Measurements from ENCODE around the gene MGAT5.

Gene MGAT5

DNA sequence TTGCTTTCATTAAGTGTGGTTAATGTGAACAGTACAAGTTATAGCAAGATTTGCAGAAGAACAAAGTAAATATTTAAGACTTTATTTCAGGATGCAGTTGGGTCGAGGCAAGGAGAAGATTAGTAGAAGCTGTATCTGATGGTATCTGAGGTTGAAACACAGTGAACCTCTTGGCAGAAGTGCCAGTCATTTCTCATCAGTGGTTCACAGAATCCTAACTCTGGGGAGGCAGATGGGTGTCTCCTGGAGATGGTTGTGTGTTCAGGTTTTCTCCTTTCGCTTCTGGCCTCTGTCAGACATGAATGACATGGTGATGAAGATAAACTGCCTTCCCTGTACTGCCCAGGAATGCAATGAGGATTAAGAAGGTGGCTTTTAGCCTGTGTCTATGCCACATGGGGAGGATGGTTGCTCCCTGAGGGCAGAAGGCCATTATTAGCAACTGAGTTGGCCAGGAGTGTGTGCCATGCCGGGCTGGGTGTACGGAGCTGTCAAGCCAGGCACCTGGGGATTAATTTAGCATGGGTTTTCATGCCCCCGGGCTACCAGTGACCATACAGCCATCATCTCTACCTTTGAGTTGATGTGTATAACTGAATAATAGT is 28.0 kb downstream of the MGAT5 start:
- Histone ChIP-seq H3K27ac (ENCODE audit: poor library complexity, severe bottlenecking) (no peak overlapping the region), H3K9me3 (ENCODE audit: severe bottlenecking) (no peaks in the 10 kb centered on the region), H3K36me3 (ENCODE audit: low read depth) (no peaks in the 10 kb centered on the region), H3K4me3 (ENCODE audit: severe bottlenecking) (no peak overlapping the region), H3K4me1 (ENCODE audit: insufficient read depth, poor library complexity, severe bottlenecking) (no peaks in the 10 kb centered on the region), H3K27me3 (ENCODE audit: insufficient read depth, poor library complexity, severe bottlenecking) (no peaks in the 10 kb centered on the region)
- DNase-seq (ENCODE audit: low spot score) (no peak), ATAC-seq (ENCODE audit: low read depth) (no peak)
- TF ChIP-seq CTCF (IDR thresholded peaks at IDR 0.05; ENCODE audit: poor library complexity, severe bottlenecking), result no peak

DNA sequence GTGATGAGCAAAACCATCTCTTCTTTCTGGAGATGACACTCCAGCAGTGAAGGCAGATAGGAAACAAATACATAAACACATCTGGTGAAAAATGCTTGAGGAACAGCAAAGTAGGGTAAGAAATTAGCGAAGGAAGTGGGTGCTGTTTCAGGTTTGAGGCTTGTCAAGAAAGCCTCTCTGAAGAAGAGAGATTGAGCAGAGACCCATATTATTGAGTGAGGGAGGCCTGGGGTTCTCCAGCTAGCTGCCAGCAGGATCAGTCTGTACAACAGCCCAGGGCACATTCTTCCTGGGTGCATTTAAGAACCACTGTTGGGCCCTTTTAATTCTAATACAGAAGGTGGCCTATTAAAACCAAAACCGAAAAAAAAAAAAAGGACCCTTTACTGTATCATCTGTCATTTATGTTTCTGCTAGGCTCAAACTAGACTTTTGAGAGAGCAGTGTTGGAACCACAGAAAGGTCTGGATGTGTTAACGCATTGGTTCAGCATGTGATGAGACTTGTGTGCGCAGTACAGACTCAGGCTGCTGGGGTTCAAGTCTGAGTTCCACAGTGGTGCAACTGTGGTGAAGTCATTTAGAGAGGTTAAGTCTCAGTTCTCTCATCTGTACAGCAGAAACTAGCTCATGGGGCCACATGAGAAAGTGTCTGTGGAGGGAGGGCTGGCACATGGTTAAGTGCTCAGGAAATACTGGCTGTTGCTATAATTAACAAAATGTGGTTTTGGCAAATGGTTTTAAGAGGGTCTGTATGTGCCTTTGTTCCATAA is 28.9 kb downstream of the MGAT5 start:
- Histone ChIP-seq H3K36me3 (ENCODE audit: low read depth) (no peaks in the 10 kb centered on the region), H3K27ac (ENCODE audit: poor library complexity, severe bottlenecking) (no peak overlapping the region), H3K9me3 (ENCODE audit: severe bottlenecking) (no peaks in the 10 kb centered on the region), H3K4me1 (ENCODE audit: insufficient read depth, poor library complexity, severe bottlenecking) (no peaks in the 10 kb centered on the region), H3K4me3 (ENCODE audit: severe bottlenecking) (no peak overlapping the region), H3K27me3 (ENCODE audit: insufficient read depth, poor library complexity, severe bottlenecking) (no peaks in the 10 kb centered on the region)
- TF ChIP-seq CTCF (IDR thresholded peaks at IDR 0.05; ENCODE audit: poor library complexity, severe bottlenecking), result no peak
- ATAC-seq (ENCODE audit: low read depth) (no peak), DNase-seq (ENCODE audit: low spot score) (no peak)

- no peaks in the 10 kb centered on the region for H3K36me3 ChIP-seq (ENCODE audit: low read depth)
- H3K27me3 ChIP-seq (ENCODE audit: insufficient read depth, poor library complexity, severe bottlenecking), result no peaks in the 10 kb centered on the region
- DNase-seq (ENCODE audit: low spot score) (no peak), ATAC-seq (ENCODE audit: low read depth) (no peak)
- H3K9me3 ChIP-seq (ENCODE audit: severe bottlenecking), result no peaks in the 10 kb centered on the region
- no peaks in the 10 kb centered on the region for H3K4me1 ChIP-seq (ENCODE audit: insufficient read depth, poor library complexity, severe bottlenecking)
- no peak for TF ChIP-seq CTCF (IDR thresholded peaks at IDR 0.05; ENCODE audit: poor library complexity, severe bottlenecking)
- no peak overlapping the region for H3K4me3 ChIP-seq (ENCODE audit: severe bottlenecking)
- no peak overlapping the region for H3K27ac ChIP-seq (ENCODE audit: poor library complexity, severe bottlenecking)
These were observed 29.8 kb downstream of the MGAT5 start for GRCh38 chr2:134283661-134284060.

- no peak for TF ChIP-seq CTCF (IDR thresholded peaks at IDR 0.05; ENCODE audit: poor library complexity, severe bottlenecking)
These were observed 30.3 kb downstream of the MGAT5 start for GRCh38 chr2:134284119-134284670.

GRCh38 chr2:134287323-134287722 is 33.5 kb downstream of the MGAT5 start:
- ATAC-seq (ENCODE audit: low read depth) (no peak), DNase-seq (ENCODE audit: low spot score) (no peak)
- Histone ChIP-seq H3K27ac (ENCODE audit: poor library complexity, severe bottlenecking) (no peak overlapping the region), H3K4me3 (ENCODE audit: severe bottlenecking) (no peak overlapping the region), H3K4me1 (ENCODE audit: insufficient read depth, poor library complexity, severe bottlenecking) (no peaks in the 10 kb centered on the region), H3K36me3 (ENCODE audit: low read depth) (no peaks in the 10 kb centered on the region), H3K27me3 (ENCODE audit: insufficient read depth, poor library complexity, severe bottlenecking) (no peaks in the 10 kb centered on the region), H3K9me3 (ENCODE audit: severe bottlenecking) (no peaks in the 10 kb centered on the region)
- no peak for TF ChIP-seq CTCF (IDR thresholded peaks at IDR 0.05; ENCODE audit: poor library complexity, severe bottlenecking)

More at GRCh38 chr2:134284119-134284670, 30.3 kb downstream of the MGAT5 start:
- DNase-seq (ENCODE audit: low spot score) (no peak), ATAC-seq (ENCODE audit: low read depth) (no peak)
- no peaks in the 10 kb centered on the region for H3K36me3 ChIP-seq (ENCODE audit: low read depth)
- H3K9me3 ChIP-seq (ENCODE audit: severe bottlenecking), result no peaks in the 10 kb centered on the region
- H3K4me3 ChIP-seq (ENCODE audit: severe bottlenecking), result no peak overlapping the region
- H3K4me1 ChIP-seq (ENCODE audit: insufficient read depth, poor library complexity, severe bottlenecking), result no peaks in the 10 kb centered on the region
- H3K27me3 ChIP-seq (ENCODE audit: insufficient read depth, poor library complexity, severe bottlenecking), result no peaks in the 10 kb centered on the region
- no peak overlapping the region for H3K27ac ChIP-seq (ENCODE audit: poor library complexity, severe bottlenecking)
